IPS-20b (cell line): ENCODE measurements around the gene GALK1.

Experiments used
- H3K27ac ChIP-seq: one replicate; pipeline ENCODE4 v1.5.1; 2013; ENCODE audit warnings: low read length
- H3K27me3 ChIP-seq: 2 replicates; pipeline ENCODE4 v1.6.1; 2013; ENCODE audit warnings: mild to moderate bottlenecking, low read length, inconsistent platforms; ENCODE audit not compliant: insufficient read depth
- H3K36me3 ChIP-seq: 2 replicates; pipeline ENCODE4 v1.6.1; 2013; ENCODE audit warnings: low read depth, mild to moderate bottlenecking, inconsistent platforms, low read length, moderate library complexity; ENCODE audit not compliant: insufficient read depth
- H3K4me1 ChIP-seq: 2 replicates; pipeline ENCODE4 v1.6.1; 2013; ENCODE audit warnings: mild to moderate bottlenecking, control low read depth, inconsistent platforms, low read length, moderate library complexity; ENCODE audit not compliant: insufficient read depth
- H3K4me3 ChIP-seq: 2 replicates; pipeline ENCODE4 v1.5.1; 2013; ENCODE audit warnings: mild to moderate bottlenecking, low read length, inconsistent platforms
- H3K9ac ChIP-seq: 2 replicates; pipeline ENCODE4 v1.6.1; 2013; ENCODE audit warnings: low read depth, mild to moderate bottlenecking, inconsistent platforms, low read length, moderate library complexity
- H3K9me3 ChIP-seq: 2 replicates; pipeline ENCODE4 v1.6.1; 2013; ENCODE audit warnings: mild to moderate bottlenecking, low read depth, low read length, inconsistent platforms; ENCODE audit not compliant: insufficient read depth

Gene GALK1

GRCh38 chr17:75737133-75737962 lies 27.6 kb downstream of the GALK1 start:
- Histone ChIP-seq H3K9ac (no peak overlapping the region), H3K36me3 (no peaks in the 10 kb centered on the region), H3K27ac (no peak overlapping the region), H3K9me3 (no peaks in the 10 kb centered on the region), H3K4me1 (no peaks in the 10 kb centered on the region; the same call in 1 of the 2 replicates), H3K27me3 (no peaks in the 10 kb centered on the region), H3K4me3 (no peak overlapping the region)

GRCh38 chr17:75736173-75736835 lies 28.7 kb downstream of the GALK1 start:
- no peak overlapping the region for H3K4me3 ChIP-seq
- H3K27me3 ChIP-seq = no peaks in the 10 kb centered on the region
- no peak overlapping the region for H3K27ac ChIP-seq
- H3K36me3 ChIP-seq = no peaks in the 10 kb centered on the region
- H3K4me1 ChIP-seq = no peaks in the 10 kb centered on the region; the same call in 1 of the 2 replicates
- H3K9me3 ChIP-seq = no peaks in the 10 kb centered on the region
- H3K9ac ChIP-seq = no peak overlapping the region

- Histone ChIP-seq H3K36me3 (no peaks in the 10 kb centered on the region), H3K9me3 (no peaks in the 10 kb centered on the region), H3K27ac (no peak overlapping the region), H3K27me3 (no peaks in the 10 kb centered on the region), H3K9ac (no peak overlapping the region), H3K4me3 (no peak overlapping the region), H3K4me1 (no peaks in the 10 kb centered on the region; the same call in 1 of the 2 replicates)
These were observed 30.2 kb downstream of the GALK1 start for GRCh38 chr17:75734674-75735294.

GRCh38 chr17:75733471-75733870 lies 31.5 kb downstream of the GALK1 start:
- no peak overlapping the region for H3K9ac ChIP-seq
- H3K9me3 ChIP-seq = no peaks in the 10 kb centered on the region
- H3K4me3 ChIP-seq = no peak overlapping the region
- H3K27ac ChIP-seq = no peak overlapping the region
- H3K4me1 ChIP-seq = no peaks in the 10 kb centered on the region; the same call in 1 of the 2 replicates
- no peaks in the 10 kb centered on the region for H3K27me3 ChIP-seq
- H3K36me3 ChIP-seq = no peaks in the 10 kb centered on the region

DNA sequence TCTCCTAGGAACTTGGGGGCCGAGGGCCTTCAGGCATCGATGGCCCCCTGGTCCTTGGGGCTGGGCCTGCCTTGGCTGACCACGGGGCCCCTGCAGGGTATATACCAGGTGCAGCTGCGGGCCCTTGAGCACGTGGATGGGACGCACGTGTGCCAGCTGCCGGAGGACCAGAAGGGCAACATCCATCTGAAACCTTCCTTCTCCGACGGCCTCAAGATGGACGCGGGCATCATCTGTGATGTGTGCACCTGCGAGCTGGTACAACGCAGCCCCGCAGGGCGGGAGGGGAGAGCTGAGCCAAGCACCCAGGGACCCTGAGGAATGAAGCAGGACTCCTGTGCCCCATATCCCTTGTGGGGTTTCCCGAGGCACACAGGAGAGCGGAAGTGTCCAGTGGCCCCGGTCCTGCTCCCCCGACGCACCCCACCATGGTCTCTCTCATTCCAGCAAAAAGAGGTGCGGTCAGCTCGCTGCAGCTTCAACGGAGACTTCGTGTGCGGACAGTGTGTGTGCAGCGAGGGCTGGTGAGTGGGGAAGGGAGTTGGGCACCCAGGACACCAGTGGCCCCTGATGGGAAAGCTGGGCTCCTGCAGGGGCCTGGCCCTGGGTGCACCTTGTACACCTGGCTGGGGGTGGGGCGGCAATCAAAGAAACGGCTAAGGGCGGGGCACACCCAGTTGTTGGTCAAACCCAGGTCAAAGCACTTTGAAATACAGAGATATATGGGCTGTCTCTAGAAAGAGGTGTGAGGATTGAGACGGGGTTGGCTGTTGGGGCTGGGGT lies 33.1 kb downstream of the GALK1 start:
- Histone ChIP-seq H3K9me3 (no peaks in the 10 kb centered on the region), H3K27me3 (no peaks in the 10 kb centered on the region), H3K36me3 (no peaks in the 10 kb centered on the region)

GRCh38 chr17:75731086-75731715 lies 33.8 kb downstream of the GALK1 start:
- H3K36me3 ChIP-seq = no peaks in the 10 kb centered on the region
- H3K4me3 ChIP-seq = no peak overlapping the region
- no peaks in the 10 kb centered on the region for H3K27me3 ChIP-seq
- H3K9me3 ChIP-seq = no peaks in the 10 kb centered on the region
- no peak overlapping the region for H3K9ac ChIP-seq
- H3K4me1 ChIP-seq = no peaks in the 10 kb centered on the region
- no peak overlapping the region for H3K27ac ChIP-seq

More for the DNA sequence above, 33.1 kb downstream of the GALK1 start:
- no peaks in the 10 kb centered on the region for H3K4me1 ChIP-seq
- no peak overlapping the region for H3K27ac ChIP-seq
- no peak overlapping the region for H3K4me3 ChIP-seq
- no peak overlapping the region for H3K9ac ChIP-seq

DNA sequence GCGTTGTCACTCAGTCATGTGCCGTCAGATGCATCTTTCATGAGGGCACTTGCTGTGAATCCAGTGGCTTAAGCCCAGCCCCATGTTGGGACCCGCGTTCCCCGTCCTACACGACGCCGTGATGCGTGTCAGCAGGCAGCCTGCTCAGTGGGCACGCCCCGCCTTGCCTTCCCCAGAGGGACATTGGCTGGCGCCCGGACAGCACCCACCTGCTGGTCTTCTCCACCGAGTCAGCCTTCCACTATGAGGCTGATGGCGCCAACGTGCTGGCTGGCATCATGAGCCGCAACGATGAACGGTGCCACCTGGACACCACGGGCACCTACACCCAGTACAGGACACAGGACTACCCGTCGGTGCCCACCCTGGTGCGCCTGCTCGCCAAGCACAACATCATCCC lies 34.9 kb downstream of the GALK1 start:
- Histone ChIP-seq H3K4me1 (no peaks in the 10 kb centered on the region), H3K9ac (no peak overlapping the region), H3K36me3 (no peaks in the 10 kb centered on the region), H3K9me3 (no peaks in the 10 kb centered on the region), H3K4me3 (no peak overlapping the region), H3K27me3 (no peaks in the 10 kb centered on the region), H3K27ac (no peak overlapping the region)

DNA sequence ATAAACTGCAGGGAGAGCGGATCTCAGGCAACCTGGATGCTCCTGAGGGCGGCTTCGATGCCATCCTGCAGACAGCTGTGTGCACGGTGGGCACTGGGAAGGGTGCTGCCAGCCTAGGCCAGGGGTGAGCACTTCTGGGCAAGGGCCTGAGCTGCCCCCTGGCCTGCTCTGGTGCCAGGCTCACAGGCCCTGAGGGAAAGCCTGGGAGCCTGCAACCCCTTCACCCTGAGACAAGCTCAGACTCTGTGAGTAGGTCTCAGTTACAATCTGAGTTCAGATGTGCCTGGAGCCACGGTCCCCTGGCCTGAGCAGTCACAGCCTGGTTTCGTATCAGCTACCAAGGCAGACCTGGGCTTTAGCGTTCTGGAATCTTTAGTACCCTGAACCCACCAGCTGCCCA lies 35.6 kb downstream of the GALK1 start:
- H3K4me3 ChIP-seq = no peak overlapping the region
- H3K27ac ChIP-seq = no peak overlapping the region
- no peaks in the 10 kb centered on the region for H3K9me3 ChIP-seq

DNA sequence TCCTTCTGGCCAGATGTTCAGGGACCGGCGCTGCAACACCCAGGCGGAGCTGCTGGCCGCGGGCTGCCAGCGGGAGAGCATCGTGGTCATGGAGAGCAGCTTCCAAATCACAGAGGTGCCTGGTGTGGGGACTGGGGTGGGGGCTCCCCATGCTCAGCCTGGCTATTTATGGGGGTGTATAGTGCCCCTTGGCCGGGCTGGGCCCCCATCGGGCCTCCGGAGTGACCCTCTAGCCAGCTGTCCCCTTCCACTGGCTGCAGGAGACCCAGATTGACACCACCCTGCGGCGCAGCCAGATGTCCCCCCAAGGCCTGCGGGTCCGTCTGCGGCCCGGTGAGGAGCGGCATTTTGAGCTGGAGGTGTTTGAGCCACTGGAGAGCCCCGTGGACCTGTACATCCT lies 37.6 kb downstream of the GALK1 start:
- H3K27me3 ChIP-seq = peaks cover 3% of the 10 kb centered on the region
- no peak overlapping the region for H3K27ac ChIP-seq

More for the DNA sequence above, 35.6 kb downstream of the GALK1 start:
- H3K36me3 ChIP-seq = no peaks in the 10 kb centered on the region
- no peaks in the 10 kb centered on the region for H3K27me3 ChIP-seq
- H3K4me1 ChIP-seq = no peaks in the 10 kb centered on the region
- H3K9ac ChIP-seq = no peak overlapping the region

DNA sequence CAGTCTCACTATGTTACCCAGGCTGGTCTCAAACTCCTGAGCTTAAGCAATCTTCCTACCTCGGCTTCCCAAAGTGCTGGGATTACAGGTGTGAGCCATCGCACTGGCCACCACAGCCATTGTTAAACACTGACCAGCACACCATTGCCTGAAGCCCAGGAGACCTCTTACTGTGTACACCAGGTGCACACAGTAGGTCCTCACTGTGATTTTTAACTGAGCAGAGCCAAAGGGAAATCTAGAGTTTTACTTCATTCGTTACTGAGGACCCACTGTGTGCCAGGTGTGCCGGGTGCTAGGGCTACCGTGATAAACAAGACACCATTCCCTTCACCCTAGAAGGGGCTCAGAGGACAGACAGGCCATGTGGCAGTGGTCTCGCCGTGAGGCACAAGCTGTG lies 39.5 kb downstream of the GALK1 start:
- Histone ChIP-seq H3K36me3 (no peaks in the 10 kb centered on the region), H3K4me3 (no peak overlapping the region), H3K27me3 (peaks cover 18% of the 10 kb centered on the region), H3K27ac (no peak overlapping the region), H3K4me1 (no peaks in the 10 kb centered on the region), H3K9me3 (no peaks in the 10 kb centered on the region), H3K9ac (no peak overlapping the region)

More for the DNA sequence above, 37.6 kb downstream of the GALK1 start:
- Histone ChIP-seq H3K4me1 (no peaks in the 10 kb centered on the region), H3K36me3 (no peaks in the 10 kb centered on the region), H3K9ac (no peak overlapping the region), H3K9me3 (no peaks in the 10 kb centered on the region), H3K4me3 (no peak overlapping the region)
